MM.1S (cell line): ENCODE results near the gene HINFP.

Source experiments
- EZH2 ChIP-seq: fragments of 300-600 bp; sonication (generic); optimal IDR thresholded peaks from 2 replicates; pipeline ENCODE3; 2017; ENCODE audit warnings: low read depth, mild to moderate bottlenecking, antibody characterized with exemption, low read length, mixed read lengths
- EZH2phosphoT487 ChIP-seq: fragments of 300-600 bp; sonication (generic); IDR thresholded peaks from 2 replicates; pipeline ENCODE4 v1.6.1; 2018; ENCODE audit warnings: antibody characterized with exemption, low read length
- TF ChIP-seq, protein P1 (sequence below): fragments of 300-600 bp; sonication (generic); IDR thresholded peaks from 2 replicates; pipeline ENCODE4 v1.5.1; 2016; ENCODE audit warnings: antibody characterized with exemption, low read length, mixed read lengths

DNA sequence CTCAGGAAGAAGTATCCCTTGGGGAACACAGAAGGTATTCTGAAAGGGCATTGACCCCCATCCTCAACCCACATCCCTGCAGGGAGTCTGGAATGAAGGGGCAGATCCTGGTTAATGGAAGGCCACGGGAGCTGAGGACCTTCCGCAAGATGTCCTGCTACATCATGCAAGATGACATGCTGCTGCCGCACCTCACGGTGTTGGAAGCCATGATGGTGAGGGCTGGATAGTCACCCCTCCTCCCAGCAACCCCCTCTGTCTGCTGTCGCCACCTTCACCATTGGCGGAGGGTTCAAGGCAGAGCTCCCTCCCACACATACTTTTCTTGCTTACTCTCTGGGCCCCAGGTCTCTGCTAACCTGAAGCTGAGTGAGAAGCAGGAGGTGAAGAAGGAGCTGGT is 32.8 kb downstream of the HINFP start:
- TF ChIP-seq, protein P1, sequence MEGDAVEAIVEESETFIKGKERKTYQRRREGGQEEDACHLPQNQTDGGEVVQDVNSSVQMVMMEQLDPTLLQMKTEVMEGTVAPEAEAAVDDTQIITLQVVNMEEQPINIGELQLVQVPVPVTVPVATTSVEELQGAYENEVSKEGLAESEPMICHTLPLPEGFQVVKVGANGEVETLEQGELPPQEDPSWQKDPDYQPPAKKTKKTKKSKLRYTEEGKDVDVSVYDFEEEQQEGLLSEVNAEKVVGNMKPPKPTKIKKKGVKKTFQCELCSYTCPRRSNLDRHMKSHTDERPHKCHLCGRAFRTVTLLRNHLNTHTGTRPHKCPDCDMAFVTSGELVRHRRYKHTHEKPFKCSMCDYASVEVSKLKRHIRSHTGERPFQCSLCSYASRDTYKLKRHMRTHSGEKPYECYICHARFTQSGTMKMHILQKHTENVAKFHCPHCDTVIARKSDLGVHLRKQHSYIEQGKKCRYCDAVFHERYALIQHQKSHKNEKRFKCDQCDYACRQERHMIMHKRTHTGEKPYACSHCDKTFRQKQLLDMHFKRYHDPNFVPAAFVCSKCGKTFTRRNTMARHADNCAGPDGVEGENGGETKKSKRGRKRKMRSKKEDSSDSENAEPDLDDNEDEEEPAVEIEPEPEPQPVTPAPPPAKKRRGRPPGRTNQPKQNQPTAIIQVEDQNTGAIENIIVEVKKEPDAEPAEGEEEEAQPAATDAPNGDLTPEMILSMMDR: no peak
- TF ChIP-seq EZH2 (no peak), EZH2phosphoT487 (no peak)
